ENCODE data around the gene RUNX1. TPM values are rescaled to one million over a fixed set of nuclear protein-coding genes. Genes with fewer than 3 reads are reported as not detected.

RUNX1 gene
- total RNA-seq, 1 donor from 2014 or later = 23.9 TPM

DNA sequence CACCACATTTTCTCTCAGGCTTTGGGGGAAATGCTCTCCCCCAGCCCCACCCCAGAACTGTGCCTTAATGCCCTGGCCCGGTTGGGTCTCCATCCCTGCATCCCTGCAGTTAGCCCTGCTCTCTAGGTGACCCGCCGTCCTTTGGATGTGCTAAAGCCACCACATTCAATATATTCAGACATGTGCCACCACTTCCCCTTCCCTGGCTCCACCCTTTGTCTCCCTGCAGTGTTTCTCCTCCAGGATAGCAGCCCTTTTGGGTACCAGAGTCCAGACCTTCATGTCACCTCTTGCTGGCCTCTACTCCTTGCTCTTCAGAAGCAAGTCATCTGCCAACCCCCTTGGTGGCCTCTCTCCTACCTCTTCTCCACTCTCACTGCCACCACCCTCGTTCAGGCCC is 41.8 kb downstream of the RUNX1 start:
- H3K4me3 Mint-ChIP-seq (ENCODE audit: unreplicated experiment) = no peak overlapping the region
- DNase-seq (ENCODE audit: extremely low spot score, unreplicated experiment) = no peak
- no peaks in the 10 kb centered on the region for H3K27me3 Mint-ChIP-seq (ENCODE audit: unreplicated experiment)
- TF ChIP-seq, protein P1, sequence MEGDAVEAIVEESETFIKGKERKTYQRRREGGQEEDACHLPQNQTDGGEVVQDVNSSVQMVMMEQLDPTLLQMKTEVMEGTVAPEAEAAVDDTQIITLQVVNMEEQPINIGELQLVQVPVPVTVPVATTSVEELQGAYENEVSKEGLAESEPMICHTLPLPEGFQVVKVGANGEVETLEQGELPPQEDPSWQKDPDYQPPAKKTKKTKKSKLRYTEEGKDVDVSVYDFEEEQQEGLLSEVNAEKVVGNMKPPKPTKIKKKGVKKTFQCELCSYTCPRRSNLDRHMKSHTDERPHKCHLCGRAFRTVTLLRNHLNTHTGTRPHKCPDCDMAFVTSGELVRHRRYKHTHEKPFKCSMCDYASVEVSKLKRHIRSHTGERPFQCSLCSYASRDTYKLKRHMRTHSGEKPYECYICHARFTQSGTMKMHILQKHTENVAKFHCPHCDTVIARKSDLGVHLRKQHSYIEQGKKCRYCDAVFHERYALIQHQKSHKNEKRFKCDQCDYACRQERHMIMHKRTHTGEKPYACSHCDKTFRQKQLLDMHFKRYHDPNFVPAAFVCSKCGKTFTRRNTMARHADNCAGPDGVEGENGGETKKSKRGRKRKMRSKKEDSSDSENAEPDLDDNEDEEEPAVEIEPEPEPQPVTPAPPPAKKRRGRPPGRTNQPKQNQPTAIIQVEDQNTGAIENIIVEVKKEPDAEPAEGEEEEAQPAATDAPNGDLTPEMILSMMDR (IDR thresholded peaks at IDR 0.05) = no peak
- peaks cover 5% of the 10 kb centered on the region for H3K4me1 Mint-ChIP-seq (ENCODE audit: unreplicated experiment)
- H3K27ac Mint-ChIP-seq (ENCODE audit: unreplicated experiment) = no peak overlapping the region
- H3K36me3 Mint-ChIP-seq (ENCODE audit: unreplicated experiment) = no peaks in the 10 kb centered on the region
- H3K9me3 Mint-ChIP-seq (ENCODE audit: unreplicated experiment) = no peaks in the 10 kb centered on the region

GRCh38 chr21:35006771-35007170 is 42.3 kb downstream of the RUNX1 start:
- Mint-ChIP-seq H3K4me3 (ENCODE audit: unreplicated experiment) (no peak overlapping the region), H3K36me3 (ENCODE audit: unreplicated experiment) (no peaks in the 10 kb centered on the region), H3K27me3 (ENCODE audit: unreplicated experiment) (no peaks in the 10 kb centered on the region), H3K4me1 (ENCODE audit: unreplicated experiment) (peaks cover 4% of the 10 kb centered on the region), H3K9me3 (ENCODE audit: unreplicated experiment) (no peaks in the 10 kb centered on the region), H3K27ac (ENCODE audit: unreplicated experiment) (no peak overlapping the region)
- TF ChIP-seq, protein P1 (IDR thresholded peaks at IDR 0.05) = no peak
- no peak for DNase-seq (ENCODE audit: extremely low spot score, unreplicated experiment)

- Mint-ChIP-seq H3K27me3 (ENCODE audit: unreplicated experiment) (no peaks in the 10 kb centered on the region), H3K4me1 (ENCODE audit: unreplicated experiment) (no peaks in the 10 kb centered on the region), H3K4me3 (ENCODE audit: unreplicated experiment) (no peak overlapping the region), H3K27ac (ENCODE audit: unreplicated experiment) (no peak overlapping the region), H3K9me3 (ENCODE audit: unreplicated experiment) (no peaks in the 10 kb centered on the region), H3K36me3 (ENCODE audit: unreplicated experiment) (no peaks in the 10 kb centered on the region)
- DNase-seq (ENCODE audit: extremely low spot score, unreplicated experiment) = no peak
- TF ChIP-seq, protein P1 (IDR thresholded peaks at IDR 0.05) = no peak
Observed at GRCh38 chr21:35006248-35006647, 42.9 kb downstream of the RUNX1 start.

DNA sequence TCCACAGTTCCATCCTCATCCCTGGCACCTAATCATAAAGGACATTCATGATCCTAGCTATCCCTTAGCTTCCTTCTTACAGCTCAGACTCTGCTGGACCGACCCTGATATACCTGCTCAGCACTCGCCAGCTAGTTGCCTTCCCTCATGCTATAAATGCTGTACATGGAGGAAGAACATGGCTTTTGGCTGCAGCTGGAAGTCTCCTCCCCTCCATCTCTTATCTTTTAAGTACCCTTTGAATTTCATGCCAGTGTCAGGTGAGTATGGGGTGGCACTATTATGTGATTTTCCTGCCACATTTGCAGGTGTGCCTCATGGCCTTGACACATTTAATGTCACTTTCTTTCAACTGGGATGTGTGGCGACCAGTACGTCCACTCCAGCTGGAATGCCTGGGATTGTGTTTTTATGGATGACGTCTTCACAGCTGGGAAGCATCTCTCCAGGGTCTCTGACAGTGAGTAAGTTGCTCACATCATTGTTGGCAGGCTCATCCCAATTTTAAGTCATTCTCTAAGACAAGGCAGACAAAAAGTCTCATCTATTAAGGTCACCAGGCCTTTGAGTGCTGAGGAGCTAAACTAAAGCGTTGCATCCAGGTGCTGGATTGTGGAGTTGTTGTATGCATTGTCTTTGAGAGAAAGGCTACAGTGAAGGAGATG is 43.4 kb downstream of the RUNX1 start:
- no peaks in the 10 kb centered on the region for H3K27me3 Mint-ChIP-seq (ENCODE audit: unreplicated experiment)
- H3K4me3 Mint-ChIP-seq (ENCODE audit: unreplicated experiment) = no peak overlapping the region
- no peak overlapping the region for H3K27ac Mint-ChIP-seq (ENCODE audit: unreplicated experiment)
- H3K9me3 Mint-ChIP-seq (ENCODE audit: unreplicated experiment) = no peaks in the 10 kb centered on the region
- no peaks in the 10 kb centered on the region for H3K36me3 Mint-ChIP-seq (ENCODE audit: unreplicated experiment)
- no peaks in the 10 kb centered on the region for H3K4me1 Mint-ChIP-seq (ENCODE audit: unreplicated experiment)
- TF ChIP-seq, protein P1 (IDR thresholded peaks at IDR 0.05) = no peak
- DNase-seq (ENCODE audit: extremely low spot score, unreplicated experiment) = no peak

GRCh38 chr21:35005077-35005476 is 44.0 kb downstream of the RUNX1 start:
- no peaks in the 10 kb centered on the region for H3K9me3 Mint-ChIP-seq (ENCODE audit: unreplicated experiment)
- H3K4me3 Mint-ChIP-seq (ENCODE audit: unreplicated experiment) = no peak overlapping the region
- no peaks in the 10 kb centered on the region for H3K4me1 Mint-ChIP-seq (ENCODE audit: unreplicated experiment)
- H3K27ac Mint-ChIP-seq (ENCODE audit: unreplicated experiment) = no peak overlapping the region
- no peaks in the 10 kb centered on the region for H3K36me3 Mint-ChIP-seq (ENCODE audit: unreplicated experiment)
- no peak for DNase-seq (ENCODE audit: extremely low spot score, unreplicated experiment)
- TF ChIP-seq, protein P1 (IDR thresholded peaks at IDR 0.05) = no peak
- H3K27me3 Mint-ChIP-seq (ENCODE audit: unreplicated experiment) = no peaks in the 10 kb centered on the region

Measured in osteocyte (in vitro differentiated cells).